ENCODE results near the gene BARX2.

GRCh38 chr11:129428557-129428956, 52.9 kb downstream of the BARX2 start:
- TF ChIP-seq CTCF (IDR thresholded peaks at IDR 0.05; ENCODE audit: insufficient read depth, low read length) (no peak), POLR2AphosphoS5 (IDR thresholded peaks at IDR 0.05; ENCODE audit: low read depth) (no peak), GABPA (IDR thresholded peaks at IDR 0.05; ENCODE audit: low read depth) (no peak), SPI1 (IDR thresholded peaks at IDR 0.05; ENCODE audit: borderline replicate concordance, low read depth) (no peak)
